WTC11 (cell line): ENCODE results near the gene RAD23A. TPM values are rescaled to one million over a fixed set of nuclear protein-coding genes. Genes with fewer than 3 reads are reported as not detected.
A peak's percentile ranks its signal among the peaks of the same experiment; 100 is the strongest.

Source experiments
- ATAC-seq: fragments of 200-7000 bp; cut with Tn5 transposase; 2 replicates; pipeline ENCODE4 v1.10.0; 2021; ENCODE audit warnings: mild to moderate bottlenecking, moderate library complexity
- CTCF ChIA-PET: fragments of 300-600 bp; sonication (Branson Sonifier 250); formaldehyde crosslinking; loops from one replicate; lab custom pipeline; 2021; ENCODE audit warnings: antibody characterized with exemption; lab: Charles Lee
- POLR2A ChIA-PET: fragments of 350-600 bp; sonication (Branson Sonifier 250); formaldehyde crosslinking; loops from one replicate; lab custom pipeline; 2021; ENCODE audit warnings: antibody characterized with exemption; lab: Charles Lee
- DNase-seq: peaks from one replicate; pipeline ENCODE4 v3.0.0; 2021; ENCODE audit warnings: low spot score
- H3K27ac Mint-ChIP-seq: 2 replicates; pipeline ENCODE4 v1.8.0; 2021; ENCODE audit warnings: mixed read lengths
- H3K27me3 Mint-ChIP-seq: 2 replicates; pipeline ENCODE4 v1.8.0; 2021; ENCODE audit warnings: low read depth, mild to moderate bottlenecking, moderate library complexity, mixed read lengths
- H3K36me3 Mint-ChIP-seq: 2 replicates; pipeline ENCODE4 v1.8.0; 2021; ENCODE audit warnings: mixed read lengths
- H3K4me1 Mint-ChIP-seq: 2 replicates; pipeline ENCODE4 v1.8.0; 2022; ENCODE audit warnings: mixed read lengths
- H3K4me3 Mint-ChIP-seq: 2 replicates; pipeline ENCODE4 v1.8.0; 2021; ENCODE audit warnings: mild to moderate bottlenecking, moderate library complexity, mixed read lengths
- H3K9me3 Mint-ChIP-seq: 2 replicates; pipeline ENCODE4 v1.8.0; 2021; ENCODE audit warnings: mixed read lengths
- CREB1 ChIP-seq: sonication (generic); formaldehyde crosslinking; IDR thresholded peaks from 2 replicates; pipeline ENCODE4 v1.8.0; 2023; ENCODE audit warnings: mild to moderate bottlenecking, missing genetic modification reagents
- CREM ChIP-seq: sonication (generic); formaldehyde crosslinking; IDR thresholded peaks from 2 replicates; pipeline ENCODE4 v1.8.1; 2022; ENCODE audit warnings: mild to moderate bottlenecking, missing genetic modification reagents, moderate library complexity
- ESRRA ChIP-seq: sonication (generic); formaldehyde crosslinking; IDR thresholded peaks from 2 replicates; pipeline ENCODE4 v1.8.1; 2022; ENCODE audit warnings: mild to moderate bottlenecking, missing genetic modification reagents, borderline replicate concordance
- FOXK1 ChIP-seq: sonication (generic); formaldehyde crosslinking; IDR thresholded peaks from 2 replicates; pipeline ENCODE4 v1.8.0; 2022; ENCODE audit warnings: mild to moderate bottlenecking, moderate library complexity, missing genetic modification reagents
- GABPB1 ChIP-seq: sonication (generic); formaldehyde crosslinking; IDR thresholded peaks from 2 replicates; pipeline ENCODE4 v1.8.1; 2023; ENCODE audit warnings: mild to moderate bottlenecking, missing genetic modification reagents
- IRF2 ChIP-seq: sonication (generic); formaldehyde crosslinking; IDR thresholded peaks from 2 replicates; pipeline ENCODE4 v1.8.0; 2022; ENCODE audit warnings: low read depth, missing genetic modification reagents, borderline replicate concordance
- JUN ChIP-seq: sonication (generic); formaldehyde crosslinking; IDR thresholded peaks from 2 replicates; pipeline ENCODE4 v1.8.0; 2023; ENCODE audit warnings: mild to moderate bottlenecking, missing genetic modification reagents
- KAT7 ChIP-seq: sonication (generic); formaldehyde crosslinking; IDR thresholded peaks from 2 replicates; pipeline ENCODE4 v1.8.1; 2023; ENCODE audit warnings: missing genetic modification reagents, mild to moderate bottlenecking, borderline replicate concordance
- MXD4 ChIP-seq: fragments of 250-450 bp; sonication (Bioruptor Pico); IDR thresholded peaks from 2 replicates; pipeline ENCODE4 v1.8.0; 2021; ENCODE audit warnings: mild to moderate bottlenecking, moderate library complexity, borderline replicate concordance
- NR1H2 ChIP-seq: sonication (generic); formaldehyde crosslinking; IDR thresholded peaks from 2 replicates; pipeline ENCODE4 v1.9.0; 2021; ENCODE audit warnings: mild to moderate bottlenecking, moderate library complexity, missing genetic modification reagents
- RELA ChIP-seq: sonication (generic); formaldehyde crosslinking; IDR thresholded peaks from 2 replicates; pipeline ENCODE4 v1.8.1; 2022; ENCODE audit warnings: missing genetic modification reagents, mild to moderate bottlenecking, borderline replicate concordance
- SMAD4 ChIP-seq: sonication (generic); formaldehyde crosslinking; IDR thresholded peaks from 2 replicates; pipeline ENCODE4 v1.8.0; 2022; ENCODE audit warnings: mild to moderate bottlenecking, missing genetic modification reagents
- SP1 ChIP-seq: sonication (generic); formaldehyde crosslinking; conservative IDR thresholded peaks from 2 replicates; pipeline ENCODE4 v1.8.1; 2022; ENCODE audit warnings: missing genetic modification reagents
- ZNF138 ChIP-seq: sonication (generic); formaldehyde crosslinking; conservative IDR thresholded peaks from 2 replicates; pipeline ENCODE4 v1.8.1; 2022; ENCODE audit warnings: mild to moderate bottlenecking, moderate library complexity, missing genetic modification reagents
- total RNA-seq: library from RNA; stranded (reverse); gene quantifications from 3 replicates; pipeline ENCODE4 v1.2.3, GENCODE V29; 2021
- TF ChIP-seq, protein P1 (sequence below): sonication (generic); formaldehyde crosslinking; IDR thresholded peaks from 2 replicates; pipeline ENCODE4 v1.8.0; 2023; ENCODE audit warnings: missing genetic modification reagents
- TF ChIP-seq, protein P2 (sequence below): sonication (generic); formaldehyde crosslinking; IDR thresholded peaks from 2 replicates; pipeline ENCODE4 v1.8.0; 2022; ENCODE audit warnings: mild to moderate bottlenecking, missing genetic modification reagents
- TF ChIP-seq, protein P3 (sequence below): sonication (generic); formaldehyde crosslinking; conservative IDR thresholded peaks from 2 replicates; pipeline ENCODE4 v1.8.1; 2023; ENCODE audit warnings: mild to moderate bottlenecking, low read depth, missing genetic modification reagents, moderate library complexity
- TF ChIP-seq, protein P4 (sequence below): fragments of 250-450 bp; sonication (Bioruptor Pico); IDR thresholded peaks from 2 replicates; pipeline ENCODE4 v1.9.0; 2021; ENCODE audit warnings: mild to moderate bottlenecking
- TF ChIP-seq, protein P5 (sequence below): sonication (generic); formaldehyde crosslinking; IDR thresholded peaks from 2 replicates; pipeline ENCODE4 v1.8.0; 2022; ENCODE audit warnings: mild to moderate bottlenecking, missing genetic modification reagents
- TF ChIP-seq, protein P6 (sequence below): fragments of 250-450 bp; sonication (Bioruptor Pico); IDR thresholded peaks from 2 replicates; pipeline ENCODE4 v1.9.0; 2021; ENCODE audit warnings: mild to moderate bottlenecking, borderline replicate concordance

RAD23A gene
- total RNA-seq, 1 experiment from 2014 or later = 84.3 TPM

DNA sequence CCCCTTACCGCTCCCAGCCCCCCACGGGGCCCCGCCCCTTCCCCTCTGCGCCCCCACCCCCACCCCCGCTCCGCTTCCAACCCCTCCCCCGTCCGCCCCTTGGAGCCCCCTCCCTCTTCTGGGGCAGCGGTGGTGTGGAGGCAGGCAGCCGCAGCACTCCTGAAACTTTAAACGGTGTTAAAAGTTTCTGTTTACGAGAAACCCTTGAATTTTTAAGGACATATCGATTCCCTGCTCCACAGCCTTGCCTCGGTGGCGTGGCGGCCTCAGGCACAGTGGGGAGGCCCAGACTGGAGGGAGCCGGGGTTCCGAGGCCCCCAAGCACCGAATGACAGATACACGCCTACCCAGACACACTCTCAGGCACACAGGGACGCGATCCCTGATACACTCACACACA lies 44.8 kb downstream of the RAD23A start:
- ChIA-PET CTCF (interaction anchor here (0.6 to 1.4 kb wide), 2 partner anchors 71 to 111 kb away, joined by 3 read pairs; no protein-coding TSS in a partner anchor), POLR2A (interaction anchor here (0.7 kb wide), 1 partner anchor 32 kb away, joined by 6 read pairs; no protein-coding TSS in a partner anchor)
- no peak for DNase-seq
- Mint-ChIP-seq H3K9me3 (no peaks in the 10 kb centered on the region), H3K4me3 (no peak overlapping the region; the same call in 1 of the 2 replicates), H3K4me1 (peaks cover 9% of the 10 kb centered on the region), H3K27ac (no peak overlapping the region)
- peak; percentile 19; the same call in 1 of the 2 replicates for ATAC-seq
- TF ChIP-seq, protein P1, sequence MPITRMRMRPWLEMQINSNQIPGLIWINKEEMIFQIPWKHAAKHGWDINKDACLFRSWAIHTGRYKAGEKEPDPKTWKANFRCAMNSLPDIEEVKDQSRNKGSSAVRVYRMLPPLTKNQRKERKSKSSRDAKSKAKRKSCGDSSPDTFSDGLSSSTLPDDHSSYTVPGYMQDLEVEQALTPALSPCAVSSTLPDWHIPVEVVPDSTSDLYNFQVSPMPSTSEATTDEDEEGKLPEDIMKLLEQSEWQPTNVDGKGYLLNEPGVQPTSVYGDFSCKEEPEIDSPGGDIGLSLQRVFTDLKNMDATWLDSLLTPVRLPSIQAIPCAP (CRISPR knock-in tag) = no peak
- TF ChIP-seq IRF2 = no peak
- TF ChIP-seq RELA (CRISPR knock-in tag) = no peak
- TF ChIP-seq CREB1 (CRISPR knock-in tag) = no peak
- TF ChIP-seq, protein P2, sequence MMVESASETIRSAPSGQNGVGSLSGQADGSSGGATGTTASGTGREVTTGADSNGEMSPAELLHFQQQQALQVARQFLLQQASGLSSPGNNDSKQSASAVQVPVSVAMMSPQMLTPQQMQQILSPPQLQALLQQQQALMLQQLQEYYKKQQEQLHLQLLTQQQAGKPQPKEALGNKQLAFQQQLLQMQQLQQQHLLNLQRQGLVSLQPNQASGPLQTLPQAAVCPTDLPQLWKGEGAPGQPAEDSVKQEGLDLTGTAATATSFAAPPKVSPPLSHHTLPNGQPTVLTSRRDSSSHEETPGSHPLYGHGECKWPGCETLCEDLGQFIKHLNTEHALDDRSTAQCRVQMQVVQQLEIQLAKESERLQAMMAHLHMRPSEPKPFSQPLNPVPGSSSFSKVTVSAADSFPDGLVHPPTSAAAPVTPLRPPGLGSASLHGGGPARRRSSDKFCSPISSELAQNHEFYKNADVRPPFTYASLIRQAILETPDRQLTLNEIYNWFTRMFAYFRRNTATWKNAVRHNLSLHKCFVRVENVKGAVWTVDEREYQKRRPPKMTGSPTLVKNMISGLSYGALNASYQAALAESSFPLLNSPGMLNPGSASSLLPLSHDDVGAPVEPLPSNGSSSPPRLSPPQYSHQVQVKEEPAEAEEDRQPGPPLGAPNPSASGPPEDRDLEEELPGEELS (CRISPR knock-in tag) = no peak
- no peak for TF ChIP-seq SP1 (CRISPR knock-in tag)
- TF ChIP-seq ZNF138 (CRISPR knock-in tag) = no peak
- TF ChIP-seq, protein P3, sequence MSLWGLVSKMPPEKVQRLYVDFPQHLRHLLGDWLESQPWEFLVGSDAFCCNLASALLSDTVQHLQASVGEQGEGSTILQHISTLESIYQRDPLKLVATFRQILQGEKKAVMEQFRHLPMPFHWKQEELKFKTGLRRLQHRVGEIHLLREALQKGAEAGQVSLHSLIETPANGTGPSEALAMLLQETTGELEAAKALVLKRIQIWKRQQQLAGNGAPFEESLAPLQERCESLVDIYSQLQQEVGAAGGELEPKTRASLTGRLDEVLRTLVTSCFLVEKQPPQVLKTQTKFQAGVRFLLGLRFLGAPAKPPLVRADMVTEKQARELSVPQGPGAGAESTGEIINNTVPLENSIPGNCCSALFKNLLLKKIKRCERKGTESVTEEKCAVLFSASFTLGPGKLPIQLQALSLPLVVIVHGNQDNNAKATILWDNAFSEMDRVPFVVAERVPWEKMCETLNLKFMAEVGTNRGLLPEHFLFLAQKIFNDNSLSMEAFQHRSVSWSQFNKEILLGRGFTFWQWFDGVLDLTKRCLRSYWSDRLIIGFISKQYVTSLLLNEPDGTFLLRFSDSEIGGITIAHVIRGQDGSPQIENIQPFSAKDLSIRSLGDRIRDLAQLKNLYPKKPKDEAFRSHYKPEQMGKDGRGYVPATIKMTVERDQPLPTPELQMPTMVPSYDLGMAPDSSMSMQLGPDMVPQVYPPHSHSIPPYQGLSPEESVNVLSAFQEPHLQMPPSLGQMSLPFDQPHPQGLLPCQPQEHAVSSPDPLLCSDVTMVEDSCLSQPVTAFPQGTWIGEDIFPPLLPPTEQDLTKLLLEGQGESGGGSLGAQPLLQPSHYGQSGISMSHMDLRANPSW = no peak
- TF ChIP-seq GABPB1 = no peak
- no peak for TF ChIP-seq JUN
- TF ChIP-seq MXD4 (CRISPR knock-in tag) = no peak
- no peak for TF ChIP-seq SMAD4 (CRISPR knock-in tag)
- TF ChIP-seq NR1H2 (CRISPR knock-in tag) = no peak
- TF ChIP-seq, protein P4, sequence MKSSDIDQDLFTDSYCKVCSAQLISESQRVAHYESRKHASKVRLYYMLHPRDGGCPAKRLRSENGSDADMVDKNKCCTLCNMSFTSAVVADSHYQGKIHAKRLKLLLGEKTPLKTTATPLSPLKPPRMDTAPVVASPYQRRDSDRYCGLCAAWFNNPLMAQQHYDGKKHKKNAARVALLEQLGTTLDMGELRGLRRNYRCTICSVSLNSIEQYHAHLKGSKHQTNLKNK (CRISPR knock-in tag) = no peak
- no peak for TF ChIP-seq KAT7 (CRISPR knock-in tag)
- TF ChIP-seq ESRRA (CRISPR knock-in tag) = no peak
- TF ChIP-seq, protein P5, sequence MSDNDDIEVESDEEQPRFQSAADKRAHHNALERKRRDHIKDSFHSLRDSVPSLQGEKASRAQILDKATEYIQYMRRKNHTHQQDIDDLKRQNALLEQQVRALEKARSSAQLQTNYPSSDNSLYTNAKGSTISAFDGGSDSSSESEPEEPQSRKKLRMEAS (CRISPR knock-in tag) = no peak
- no peak for TF ChIP-seq CREM (CRISPR knock-in tag)
- no peak for TF ChIP-seq FOXK1 (CRISPR knock-in tag)
- TF ChIP-seq, protein P6, sequence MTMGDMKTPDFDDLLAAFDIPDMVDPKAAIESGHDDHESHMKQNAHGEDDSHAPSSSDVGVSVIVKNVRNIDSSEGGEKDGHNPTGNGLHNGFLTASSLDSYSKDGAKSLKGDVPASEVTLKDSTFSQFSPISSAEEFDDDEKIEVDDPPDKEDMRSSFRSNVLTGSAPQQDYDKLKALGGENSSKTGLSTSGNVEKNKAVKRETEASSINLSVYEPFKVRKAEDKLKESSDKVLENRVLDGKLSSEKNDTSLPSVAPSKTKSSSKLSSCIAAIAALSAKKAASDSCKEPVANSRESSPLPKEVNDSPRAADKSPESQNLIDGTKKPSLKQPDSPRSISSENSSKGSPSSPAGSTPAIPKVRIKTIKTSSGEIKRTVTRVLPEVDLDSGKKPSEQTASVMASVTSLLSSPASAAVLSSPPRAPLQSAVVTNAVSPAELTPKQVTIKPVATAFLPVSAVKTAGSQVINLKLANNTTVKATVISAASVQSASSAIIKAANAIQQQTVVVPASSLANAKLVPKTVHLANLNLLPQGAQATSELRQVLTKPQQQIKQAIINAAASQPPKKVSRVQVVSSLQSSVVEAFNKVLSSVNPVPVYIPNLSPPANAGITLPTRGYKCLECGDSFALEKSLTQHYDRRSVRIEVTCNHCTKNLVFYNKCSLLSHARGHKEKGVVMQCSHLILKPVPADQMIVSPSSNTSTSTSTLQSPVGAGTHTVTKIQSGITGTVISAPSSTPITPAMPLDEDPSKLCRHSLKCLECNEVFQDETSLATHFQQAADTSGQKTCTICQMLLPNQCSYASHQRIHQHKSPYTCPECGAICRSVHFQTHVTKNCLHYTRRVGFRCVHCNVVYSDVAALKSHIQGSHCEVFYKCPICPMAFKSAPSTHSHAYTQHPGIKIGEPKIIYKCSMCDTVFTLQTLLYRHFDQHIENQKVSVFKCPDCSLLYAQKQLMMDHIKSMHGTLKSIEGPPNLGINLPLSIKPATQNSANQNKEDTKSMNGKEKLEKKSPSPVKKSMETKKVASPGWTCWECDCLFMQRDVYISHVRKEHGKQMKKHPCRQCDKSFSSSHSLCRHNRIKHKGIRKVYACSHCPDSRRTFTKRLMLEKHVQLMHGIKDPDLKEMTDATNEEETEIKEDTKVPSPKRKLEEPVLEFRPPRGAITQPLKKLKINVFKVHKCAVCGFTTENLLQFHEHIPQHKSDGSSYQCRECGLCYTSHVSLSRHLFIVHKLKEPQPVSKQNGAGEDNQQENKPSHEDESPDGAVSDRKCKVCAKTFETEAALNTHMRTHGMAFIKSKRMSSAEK (CRISPR knock-in tag) = no peak
- TF ChIP-seq, all 79 proteins: peak for 0
- Mint-ChIP-seq H3K36me3 (peaks cover 3% of the 10 kb centered on the region; the same call in 1 of the 2 replicates), H3K27me3 (peaks cover 72% of the 10 kb centered on the region)
